ENCODE data around the gene LDLR. TPM values are rescaled to one million over a fixed set of nuclear protein-coding genes. Genes with fewer than 3 reads are reported as not detected.
"Not testable (repeated sequence)": the region's sequence is repeated elsewhere in the genome, so short reads cannot be mapped to it uniquely, and the experiment has no call there.

The LDLR gene
- total RNA-seq, 1 donor from 2014 or later: 43.1 TPM

DNA sequence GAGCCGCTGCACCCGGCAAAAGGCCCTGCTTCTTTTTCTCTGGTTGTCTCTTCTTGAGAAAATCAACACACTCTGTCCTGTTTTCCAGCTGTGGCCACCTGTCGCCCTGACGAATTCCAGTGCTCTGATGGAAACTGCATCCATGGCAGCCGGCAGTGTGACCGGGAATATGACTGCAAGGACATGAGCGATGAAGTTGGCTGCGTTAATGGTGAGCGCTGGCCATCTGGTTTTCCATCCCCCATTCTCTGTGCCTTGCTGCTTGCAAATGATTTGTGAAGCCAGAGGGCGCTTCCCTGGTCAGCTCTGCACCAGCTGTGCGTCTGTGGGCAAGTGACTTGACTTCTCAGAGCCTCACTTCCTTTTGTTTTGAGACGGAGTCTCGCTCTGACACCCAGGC lies 17.2 kb downstream of the LDLR start:
- peak; percentile 96 for DNase-seq

DNA sequence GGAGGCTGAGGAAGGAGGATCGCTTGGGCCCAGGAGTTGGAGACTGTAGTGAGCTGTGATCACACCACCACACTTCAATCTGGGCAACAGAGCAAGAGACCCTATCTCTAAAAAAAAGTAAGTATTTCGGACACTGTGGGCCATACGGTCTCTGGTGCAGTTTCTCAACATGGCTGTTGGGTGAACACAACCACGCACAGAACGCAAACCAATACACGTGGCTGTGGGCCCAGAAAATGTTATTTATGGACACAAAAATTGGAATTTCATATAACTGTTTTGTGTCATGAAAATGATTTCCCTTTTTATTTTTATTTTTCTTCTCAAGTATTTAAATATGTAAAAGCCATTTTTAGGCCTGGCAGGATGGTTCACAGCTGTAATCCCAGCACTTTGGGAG lies 19.5 kb downstream of the LDLR start:
- no peak for DNase-seq

DNA sequence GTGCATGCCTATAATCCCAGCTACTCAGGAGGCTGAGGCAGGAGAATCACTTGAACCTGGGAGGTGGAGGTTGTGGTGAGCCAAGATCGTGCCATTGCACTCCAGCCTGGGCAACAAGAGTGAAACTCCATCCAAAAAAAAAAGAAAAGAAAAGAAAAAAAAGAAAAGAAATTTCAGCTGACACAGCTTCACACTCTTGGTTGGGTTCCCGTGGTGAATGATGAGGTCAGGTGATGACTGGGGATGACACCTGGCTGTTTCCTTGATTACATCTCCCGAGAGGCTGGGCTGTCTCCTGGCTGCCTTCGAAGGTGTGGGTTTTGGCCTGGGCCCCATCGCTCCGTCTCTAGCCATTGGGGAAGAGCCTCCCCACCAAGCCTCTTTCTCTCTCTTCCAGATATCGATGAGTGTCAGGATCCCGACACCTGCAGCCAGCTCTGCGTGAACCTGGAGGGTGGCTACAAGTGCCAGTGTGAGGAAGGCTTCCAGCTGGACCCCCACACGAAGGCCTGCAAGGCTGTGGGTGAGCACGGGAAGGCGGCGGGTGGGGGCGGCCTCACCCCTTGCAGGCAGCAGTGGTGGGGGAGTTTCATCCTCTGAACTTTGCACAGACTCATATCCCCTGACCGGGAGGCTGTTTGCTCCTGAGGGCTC lies 22.0 kb downstream of the LDLR start:
- no peak for DNase-seq

DNA sequence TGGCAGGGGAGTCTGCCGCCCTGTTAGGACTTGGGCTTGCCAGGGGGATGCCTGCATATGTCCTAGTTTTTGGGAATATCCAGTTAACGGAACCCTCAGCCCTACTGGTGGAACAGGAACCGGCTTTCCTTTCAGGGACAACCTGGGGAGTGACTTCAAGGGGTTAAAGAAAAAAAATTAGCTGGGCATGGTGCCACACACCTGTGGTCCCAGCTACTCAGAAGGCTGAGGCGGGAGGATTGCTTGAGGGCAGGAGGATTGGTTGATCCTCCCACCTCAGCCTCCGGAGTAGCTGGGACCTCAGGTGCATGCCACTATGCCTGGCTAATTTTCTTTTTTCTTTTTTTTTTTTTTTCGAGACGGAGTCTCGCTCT lies 22.5 kb downstream of the LDLR start:
- no peak for DNase-seq

DNA sequence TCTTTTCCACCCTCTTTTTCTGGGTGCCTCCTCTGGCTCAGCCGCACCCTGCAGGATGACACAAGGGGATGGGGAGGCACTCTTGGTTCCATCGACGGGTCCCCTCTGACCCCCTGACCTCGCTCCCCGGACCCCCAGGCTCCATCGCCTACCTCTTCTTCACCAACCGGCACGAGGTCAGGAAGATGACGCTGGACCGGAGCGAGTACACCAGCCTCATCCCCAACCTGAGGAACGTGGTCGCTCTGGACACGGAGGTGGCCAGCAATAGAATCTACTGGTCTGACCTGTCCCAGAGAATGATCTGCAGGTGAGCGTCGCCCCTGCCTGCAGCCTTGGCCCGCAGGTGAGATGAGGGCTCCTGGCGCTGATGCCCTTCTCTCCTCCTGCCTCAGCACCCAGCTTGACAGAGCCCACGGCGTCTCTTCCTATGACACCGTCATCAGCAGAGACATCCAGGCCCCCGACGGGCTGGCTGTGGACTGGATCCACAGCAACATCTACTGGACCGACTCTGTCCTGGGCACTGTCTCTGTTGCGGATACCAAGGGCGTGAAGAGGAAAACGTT lies 24.0 kb downstream of the LDLR start:
- no peak for DNase-seq

DNA sequence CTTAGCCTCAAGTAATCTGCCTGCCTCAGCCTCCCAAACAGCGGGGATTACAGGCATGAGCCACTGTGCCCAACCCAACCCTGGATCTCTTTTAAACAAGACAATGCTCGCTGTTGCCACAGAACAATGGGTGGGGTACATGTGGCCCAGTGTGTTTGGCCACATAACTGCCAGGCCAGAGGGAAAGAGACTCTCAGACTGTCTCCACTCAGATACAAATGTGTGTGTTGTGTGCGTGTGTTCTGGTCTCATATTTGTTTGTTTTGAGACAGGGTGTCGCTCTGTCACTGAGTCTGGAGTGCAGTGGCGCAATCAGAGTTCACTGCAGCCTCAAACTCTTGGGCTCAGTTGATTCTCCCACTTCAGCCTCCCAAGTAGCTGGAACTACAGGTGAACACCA lies 25.8 kb downstream of the LDLR start:
- DNase-seq: no peak

DNA sequence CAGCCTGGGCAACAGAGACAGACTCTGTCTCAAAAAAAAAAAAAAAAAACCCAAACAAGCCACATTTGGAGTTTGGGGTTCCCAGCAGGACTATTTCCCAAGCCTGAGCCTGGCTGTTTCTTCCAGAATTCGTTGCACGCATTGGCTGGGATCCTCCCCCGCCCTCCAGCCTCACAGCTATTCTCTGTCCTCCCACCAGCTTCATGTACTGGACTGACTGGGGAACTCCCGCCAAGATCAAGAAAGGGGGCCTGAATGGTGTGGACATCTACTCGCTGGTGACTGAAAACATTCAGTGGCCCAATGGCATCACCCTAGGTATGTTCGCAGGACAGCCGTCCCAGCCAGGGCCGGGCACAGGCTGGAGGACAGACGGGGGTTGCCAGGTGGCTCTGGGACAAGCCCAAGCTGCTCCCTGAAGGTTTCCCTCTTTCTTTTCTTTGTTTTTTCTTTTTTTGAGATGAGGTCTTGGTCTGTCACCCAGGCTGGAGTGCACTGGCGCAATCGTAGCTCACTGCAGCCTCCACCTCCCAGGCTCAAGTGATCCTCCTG lies 26.7 kb downstream of the LDLR start:
- no peak for DNase-seq

DNA sequence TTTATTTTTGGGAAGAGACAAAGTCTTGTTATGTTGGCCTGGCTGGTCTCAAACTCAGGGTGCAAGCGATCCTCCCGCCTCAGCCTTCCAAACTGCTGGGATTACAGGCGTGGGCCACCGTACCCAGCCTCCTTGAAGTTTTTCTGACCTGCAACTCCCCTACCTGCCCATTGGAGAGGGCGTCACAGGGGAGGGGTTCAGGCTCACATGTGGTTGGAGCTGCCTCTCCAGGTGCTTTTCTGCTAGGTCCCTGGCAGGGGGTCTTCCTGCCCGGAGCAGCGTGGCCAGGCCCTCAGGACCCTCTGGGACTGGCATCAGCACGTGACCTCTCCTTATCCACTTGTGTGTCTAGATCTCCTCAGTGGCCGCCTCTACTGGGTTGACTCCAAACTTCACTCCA lies 27.2 kb downstream of the LDLR start:
- no peak for DNase-seq

DNA sequence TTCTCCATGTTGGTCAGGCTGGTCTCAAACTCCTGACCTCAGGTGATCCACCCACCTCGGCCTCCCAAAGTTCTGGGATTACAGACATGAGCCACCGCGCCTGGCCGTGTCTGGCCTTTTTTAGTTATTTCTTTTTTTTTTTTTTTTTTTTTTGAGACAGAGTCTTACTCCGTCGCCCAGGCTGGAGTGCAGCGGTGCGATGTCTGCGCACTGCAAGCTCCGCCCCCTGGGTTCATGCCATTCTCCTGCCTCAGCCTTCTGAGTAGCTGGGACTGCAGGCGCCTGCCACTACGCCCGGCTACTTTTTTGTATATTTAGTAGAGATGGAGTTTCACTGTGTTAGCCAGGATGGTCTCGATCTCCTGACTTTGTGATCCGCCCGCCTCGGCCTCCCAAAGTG lies 32.7 kb downstream of the LDLR start:
- DNase-seq: not testable (repeated sequence)

DNA sequence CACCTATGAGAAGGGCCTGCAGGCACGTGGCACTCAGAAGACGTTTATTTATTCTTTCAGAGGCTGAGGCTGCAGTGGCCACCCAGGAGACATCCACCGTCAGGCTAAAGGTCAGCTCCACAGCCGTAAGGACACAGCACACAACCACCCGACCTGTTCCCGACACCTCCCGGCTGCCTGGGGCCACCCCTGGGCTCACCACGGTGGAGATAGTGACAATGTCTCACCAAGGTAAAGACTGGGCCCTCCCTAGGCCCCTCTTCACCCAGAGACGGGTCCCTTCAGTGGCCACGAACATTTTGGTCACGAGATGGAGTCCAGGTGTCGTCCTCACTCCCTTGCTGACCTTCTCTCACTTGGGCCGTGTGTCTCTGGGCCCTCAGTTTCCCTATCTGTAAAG lies 33.9 kb downstream of the LDLR start:
- no peak for DNase-seq

DNA sequence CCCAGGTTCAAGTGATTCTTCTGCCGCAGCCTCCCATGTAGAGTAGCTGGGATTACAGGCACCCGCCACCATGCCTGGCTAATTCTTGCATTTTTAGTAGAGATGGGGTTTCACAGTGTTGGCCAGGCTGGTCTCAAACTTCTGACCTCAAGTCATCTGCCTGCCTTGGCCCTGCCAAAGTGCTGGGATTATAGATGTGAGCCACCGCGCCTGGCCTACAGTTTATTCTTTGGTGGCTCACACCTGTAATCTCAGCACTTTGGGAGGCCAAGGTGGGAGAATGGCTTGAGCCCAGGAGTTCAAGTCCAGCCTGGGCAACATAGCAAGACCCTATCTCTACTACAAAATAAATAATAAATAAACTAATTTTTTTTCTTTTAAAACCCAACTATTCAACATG lies 34.9 kb downstream of the LDLR start:
- not testable (repeated sequence) for DNase-seq

DNA sequence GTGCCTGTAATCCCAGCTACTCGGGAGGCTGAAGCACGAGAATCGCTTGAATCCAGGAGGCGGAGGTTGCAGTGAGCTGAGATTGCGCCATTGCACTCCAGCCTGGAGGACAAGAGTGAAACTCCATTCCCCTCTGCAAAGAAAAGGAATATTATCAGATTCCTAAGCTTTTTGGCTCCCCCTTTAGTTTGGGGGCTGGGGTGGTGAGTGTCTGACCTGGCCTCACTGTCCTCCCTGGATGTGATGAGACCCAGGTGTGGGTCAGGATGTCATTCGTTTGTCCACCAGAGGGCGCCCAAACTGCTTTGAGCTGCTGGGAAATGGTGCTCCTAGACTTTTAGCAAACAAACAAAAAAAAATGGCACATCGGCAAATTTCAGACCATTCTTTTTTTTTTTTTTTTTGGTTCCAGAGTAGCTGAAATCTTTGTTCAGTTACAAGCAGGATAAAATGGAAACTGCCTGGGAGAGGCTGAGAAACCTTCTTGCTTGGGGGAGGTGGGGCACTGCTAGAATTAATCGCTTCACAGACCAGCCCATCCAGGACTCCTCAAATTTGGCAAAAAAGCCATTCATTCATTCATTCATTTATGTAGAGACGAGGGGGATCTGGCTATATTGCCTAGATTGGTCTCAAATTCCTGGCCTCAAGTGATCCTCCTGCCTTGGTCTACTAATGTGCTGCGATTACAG lies 36.9 kb downstream of the LDLR start:
- peak; percentile 90 for DNase-seq

DNA sequence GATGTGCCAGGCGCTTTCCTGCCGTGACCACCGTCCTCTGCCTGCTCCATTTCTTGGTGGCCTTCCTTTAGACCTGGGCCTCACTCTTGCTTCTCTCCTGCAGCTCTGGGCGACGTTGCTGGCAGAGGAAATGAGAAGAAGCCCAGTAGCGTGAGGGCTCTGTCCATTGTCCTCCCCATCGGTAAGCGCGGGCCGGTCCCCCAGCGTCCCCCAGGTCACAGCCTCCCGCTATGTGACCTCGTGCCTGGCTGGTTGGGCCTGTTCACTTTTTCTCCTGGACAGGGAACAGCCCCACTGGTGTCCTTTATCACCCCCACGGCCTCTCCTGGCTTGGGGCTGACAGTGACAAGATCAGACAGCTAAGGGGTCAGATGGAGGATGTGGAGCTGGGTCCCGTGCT lies 38.6 kb downstream of the LDLR start:
- DNase-seq: no peak

DNA sequence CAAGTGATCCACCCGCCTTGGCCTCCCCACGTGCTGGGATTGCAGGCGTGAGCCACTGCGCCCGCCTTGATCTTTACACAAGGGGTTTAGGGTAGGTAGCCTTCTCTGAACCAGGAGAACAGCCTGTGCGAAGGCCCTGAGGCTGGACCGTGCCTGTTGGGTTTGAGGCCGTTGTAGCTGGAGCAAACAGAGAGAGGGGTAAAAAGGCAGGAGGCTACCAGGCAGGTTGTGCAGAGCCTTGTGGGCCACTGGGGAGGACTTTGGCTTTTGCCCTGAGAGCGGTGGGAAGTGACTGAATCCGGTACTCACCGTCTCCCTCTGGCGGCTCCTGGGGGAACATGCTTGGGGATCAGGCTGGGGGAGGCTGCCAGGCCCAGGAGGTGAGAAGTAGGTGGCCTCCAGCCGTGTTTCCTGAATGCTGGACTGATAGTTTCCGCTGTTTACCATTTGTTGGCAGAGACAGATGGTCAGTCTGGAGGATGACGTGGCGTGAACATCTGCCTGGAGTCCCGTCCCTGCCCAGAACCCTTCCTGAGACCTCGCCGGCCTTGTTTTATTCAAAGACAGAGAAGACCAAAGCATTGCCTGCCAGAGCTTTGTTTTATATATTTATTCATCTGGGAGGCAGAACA lies 41.7 kb downstream of the LDLR start:
- DNase-seq: peak; percentile 85

DNA sequence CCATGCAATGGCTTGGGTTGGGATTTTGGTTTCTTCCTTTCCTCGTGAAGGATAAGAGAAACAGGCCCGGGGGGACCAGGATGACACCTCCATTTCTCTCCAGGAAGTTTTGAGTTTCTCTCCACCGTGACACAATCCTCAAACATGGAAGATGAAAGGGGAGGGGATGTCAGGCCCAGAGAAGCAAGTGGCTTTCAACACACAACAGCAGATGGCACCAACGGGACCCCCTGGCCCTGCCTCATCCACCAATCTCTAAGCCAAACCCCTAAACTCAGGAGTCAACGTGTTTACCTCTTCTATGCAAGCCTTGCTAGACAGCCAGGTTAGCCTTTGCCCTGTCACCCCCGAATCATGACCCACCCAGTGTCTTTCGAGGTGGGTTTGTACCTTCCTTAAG lies 42.2 kb downstream of the LDLR start:
- DNase-seq: no peak

DNA sequence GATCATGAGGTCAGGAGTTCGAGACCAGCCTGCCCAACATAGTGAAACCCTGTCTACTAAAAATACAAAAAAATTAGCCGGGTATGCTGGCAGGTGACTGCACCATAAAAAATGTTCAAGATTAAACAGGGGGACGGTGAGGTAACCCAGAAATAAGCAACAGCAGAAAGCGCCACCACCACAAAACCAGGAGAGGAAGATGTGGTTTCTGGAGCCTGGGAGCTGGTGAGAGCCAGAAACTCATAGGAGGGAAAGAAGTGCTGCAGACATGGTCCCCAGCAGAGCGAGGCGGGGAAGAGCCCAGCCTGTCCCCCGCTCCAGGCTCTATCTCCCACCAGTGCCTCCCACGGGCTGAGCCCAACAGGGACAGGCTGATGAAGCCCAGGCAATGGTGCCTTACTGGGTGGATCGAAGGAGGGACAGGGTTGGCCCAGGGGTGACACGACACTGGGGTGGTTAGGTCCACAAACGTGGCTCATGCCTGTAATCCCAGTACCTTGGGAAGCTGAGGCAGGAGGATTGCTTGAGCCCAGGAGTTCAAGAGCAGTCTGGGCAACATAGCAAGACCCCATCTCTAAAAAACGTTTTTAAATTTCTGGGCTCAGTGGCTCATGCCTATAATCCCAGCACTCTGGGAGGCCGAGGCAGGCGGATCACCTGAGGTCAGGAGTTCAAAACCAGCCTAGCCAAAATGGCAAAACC lies 47.3 kb downstream of the LDLR start:
- DNase-seq: no peak

DNA sequence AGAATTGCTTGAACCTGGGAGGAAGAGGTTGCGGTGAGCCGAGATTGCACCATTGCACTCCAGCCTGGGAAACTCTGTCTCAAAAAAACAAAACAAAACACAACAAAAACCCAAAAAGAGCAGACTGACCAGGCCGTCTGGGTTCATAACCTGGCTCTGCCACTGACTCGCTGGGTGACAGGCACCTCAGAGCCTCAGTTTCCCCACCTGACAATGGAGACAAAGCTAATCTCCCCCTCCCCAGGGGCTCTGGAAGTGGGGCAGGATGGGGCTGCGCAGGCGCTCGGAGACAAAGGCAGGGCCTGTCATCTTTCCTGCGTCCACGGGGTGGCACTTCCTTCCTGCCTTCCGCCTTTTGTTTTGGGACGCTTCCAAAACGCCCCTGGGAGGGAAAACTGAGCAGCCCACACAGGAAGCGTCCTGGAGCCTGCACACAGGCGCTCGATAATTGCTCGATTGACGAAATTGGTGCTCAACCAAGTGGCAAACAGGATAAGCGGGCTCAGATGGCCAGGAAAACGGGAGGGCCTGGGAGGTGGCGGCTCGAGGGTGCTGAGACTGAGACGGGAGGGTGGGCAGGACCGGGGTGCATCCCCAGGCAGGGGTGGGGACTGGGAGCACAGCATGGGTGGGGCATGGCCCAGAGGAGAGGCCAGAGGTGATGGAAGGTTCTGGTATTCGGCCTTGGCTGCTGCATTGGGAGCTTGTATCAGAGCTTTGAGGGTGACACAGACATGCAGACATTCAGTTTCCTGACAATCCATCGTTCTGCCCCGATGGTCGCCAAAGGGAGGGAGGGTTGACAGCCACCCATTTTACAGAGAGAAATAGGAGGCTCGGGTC lies 48.5 kb downstream of the LDLR start:
- DNase-seq: peak; percentile 94

DNA sequence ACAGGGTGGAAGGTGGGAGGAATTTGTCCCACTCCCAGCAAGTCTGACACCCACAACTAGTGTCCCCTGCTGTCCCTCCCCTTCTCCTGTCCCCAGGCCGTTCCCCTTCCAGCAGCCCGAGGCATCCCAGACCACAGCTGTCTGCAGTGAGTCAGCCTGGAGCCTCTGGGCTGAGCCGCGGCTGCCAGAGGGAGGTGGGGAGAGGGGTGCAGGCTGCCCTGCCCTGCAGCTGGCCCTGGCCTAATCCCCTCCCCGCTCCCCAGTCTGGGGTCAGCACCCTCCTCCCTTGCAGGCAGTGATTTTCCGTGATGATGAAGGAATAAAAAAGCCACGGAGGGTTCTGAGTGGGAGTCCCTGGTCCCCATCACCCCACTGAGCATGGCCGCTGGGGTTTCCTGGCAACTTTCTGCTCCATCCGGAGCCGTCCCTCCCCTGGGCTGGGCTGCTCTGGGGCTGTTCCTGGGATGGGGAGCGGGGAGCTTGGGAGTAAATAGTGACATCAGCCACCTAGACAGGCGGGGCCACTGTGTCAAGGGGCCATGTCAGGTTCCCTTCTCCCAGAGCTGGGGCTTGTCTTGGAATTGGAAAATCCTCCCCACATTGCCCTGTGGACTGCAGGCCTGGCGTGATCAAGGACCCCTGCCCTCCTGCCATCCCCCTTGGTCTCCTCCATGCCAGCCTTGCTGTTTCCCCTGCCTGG lies 49.5 kb downstream of the LDLR start:
- DNase-seq: peak; percentile 94

DNA sequence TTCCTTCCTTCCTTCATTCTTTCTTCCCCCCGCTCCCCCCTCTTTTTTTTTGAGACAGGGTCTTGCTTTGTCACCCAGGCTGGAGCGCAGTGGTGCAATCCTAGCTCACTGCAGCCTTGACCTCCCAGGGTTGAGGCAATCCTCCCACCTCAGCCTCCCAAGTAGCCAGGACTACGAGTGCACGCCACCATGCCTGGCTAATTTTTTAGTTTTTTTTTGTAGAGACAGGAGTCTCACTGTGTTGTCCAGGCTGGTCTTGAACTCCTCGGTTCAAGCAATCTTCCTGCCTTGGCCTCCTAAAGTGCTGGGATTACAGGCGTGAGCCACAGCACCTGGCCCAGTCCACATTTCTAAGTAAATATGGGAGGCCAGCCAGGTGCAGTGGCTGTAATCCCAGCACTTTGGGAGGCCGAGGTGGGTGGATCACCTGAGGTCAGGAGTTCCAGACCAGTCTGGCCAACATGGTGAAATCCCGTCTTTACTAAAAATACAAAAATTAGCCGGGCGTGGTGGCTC lies 50.8 kb downstream of the LDLR start:
- DNase-seq: not testable (repeated sequence)

DNA sequence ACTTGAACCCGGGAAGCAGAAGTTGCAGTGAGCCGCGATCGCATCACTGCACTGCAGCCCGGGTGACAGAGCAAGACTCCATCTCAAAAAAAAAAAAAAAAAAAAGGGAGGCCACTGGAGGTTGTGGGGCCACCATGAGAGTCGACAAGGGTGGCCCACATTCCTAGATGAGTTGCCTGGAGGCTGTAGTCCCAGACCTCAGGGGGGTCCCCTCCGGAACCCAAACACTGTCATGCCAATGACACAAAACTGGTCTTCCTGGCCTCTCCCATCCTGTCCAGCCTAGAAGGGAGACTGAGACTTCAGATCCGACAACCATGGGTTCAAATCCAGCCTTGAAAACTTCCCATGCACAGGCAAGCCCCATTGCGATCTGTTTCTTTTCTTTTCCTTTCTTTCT lies 51.6 kb downstream of the LDLR start:
- DNase-seq: no peak
